Small intestine (tissue), 7 donors: Measurements from ENCODE around the gene FN1. TPM values are rescaled to one million over a fixed set of nuclear protein-coding genes. Genes with fewer than 3 reads are reported as not detected.

ENCODE experiments used
- DNase-seq, 2 donors: peaks; one replicate each; pipeline versions ENCODE4 v3.0.0 to v3.0.0-alpha.2; 2013
- FAIRE-seq: peaks from 2 replicates; lab custom pipeline; 2012; peaks lifted over from hg19 to GRCh38; lab: Jason Lieb, UNC
- H3K27ac ChIP-seq, 3 donors: one replicate each; pipeline ENCODE4 v1.5.1; 2013; ENCODE audit warnings: low read length in 2 of 3, mild to moderate bottlenecking in 2 of 3, control low read depth in 1 of 3, inconsistent platforms in 1 of 3, low read depth in 1 of 3, moderate library complexity in 1 of 3
- H3K27me3 ChIP-seq, 3 donors: one replicate each; pipeline ENCODE4 v1.6.1; 2013; ENCODE audit warnings: low read length in 3 of 3, inconsistent platforms in 1 of 3; ENCODE audit not compliant: control insufficient read depth in 3 of 3, insufficient read depth in 3 of 3
- H3K36me3 ChIP-seq, 3 donors: one replicate each; pipeline ENCODE4 v1.6.1; 2013; ENCODE audit warnings: low read length in 3 of 3, inconsistent platforms in 1 of 3, low read depth in 1 of 3, mild to moderate bottlenecking in 1 of 3, moderate library complexity in 1 of 3; ENCODE audit not compliant: control insufficient read depth in 3 of 3, insufficient read depth in 2 of 3
- H3K4me1 ChIP-seq, 3 donors: one replicate each; pipeline ENCODE4 v1.6.1; 2013; ENCODE audit warnings: low read length in 2 of 3, inconsistent platforms in 1 of 3, low read depth in 1 of 3, mild to moderate bottlenecking in 1 of 3, moderate library complexity in 1 of 3; ENCODE audit not compliant: control insufficient read depth in 3 of 3, insufficient read depth in 2 of 3
- H3K4me3 ChIP-seq, 3 donors: one replicate each; pipeline ENCODE4 v1.5.1; 2013; ENCODE audit warnings: low read length in 3 of 3, control low read depth in 1 of 3, inconsistent platforms in 1 of 3, low read depth in 1 of 3, mild to moderate bottlenecking in 1 of 3, moderate library complexity in 1 of 3
- H3K9me3 ChIP-seq, 2 donors: one replicate each; pipeline ENCODE4 v1.6.1; 2013; ENCODE audit warnings: low read depth in 1 of 2, low read length in 1 of 2; ENCODE audit not compliant: control insufficient read depth in 2 of 2, insufficient read depth in 1 of 2
- WGBS, 3 donors: extraction: QIAGEN DNeasy Blood & Tissue Kit; methylation state at CpG; one replicate each; pipeline ENCODE4 v1.1.7; 2013; 5-methylcytosine and 5-hydroxymethylcytosine counted together
- polyA plus RNA-seq, 4 donors: library from polyadenylated mRNA; stranded (reverse) in 3 of 4; unstranded in 1 of 4; fragments of 200-250 nt in 3 of 4; fragments of 120-200 nt in 1 of 4; gene quantifications; one replicate each; pipeline versions ENCODE4 v1.2.1 to v1.2.3, GENCODE V29; 2013
- donor health status: healthy with polysubstance abuse.
- donor health status: control.
- donor health status: control.
- donor health status: Bipolar disorder and iron deficiency.
- donor health status: healthy.

The FN1 gene
- polyA plus RNA-seq, 4 donors = 4.2 to 302 (median 52.7) TPM

- peaks cover 0 to 16% (median 0%) of the 10 kb centered on the region in 3 donors for H3K27me3 ChIP-seq
- no peak for FAIRE-seq
These were observed 1.7 kb upstream of the FN1 start for GRCh38 chr2:215437614-215438013.

GRCh38 chr2:215436705-215437565, 1.1 kb upstream of the FN1 start:
- peaks cover 0 to 10% (median 0%) of the 10 kb centered on the region in 3 donors for H3K4me1 ChIP-seq
- H3K4me3 ChIP-seq = peak overlapping the region in 1 of 3 donors; percentile 58
- FAIRE-seq (no peak), DNase-seq (peak in 1 of 2 donors; percentile 10)
- H3K36me3 ChIP-seq = no peaks in the 10 kb centered on the region
- peaks cover 0 to 16% (median 0%) of the 10 kb centered on the region in 3 donors for H3K27me3 ChIP-seq
- H3K27ac ChIP-seq = peak overlapping the region in 2 of 3 donors; percentile 81 to 92
- no peaks in the 10 kb centered on the region for H3K9me3 ChIP-seq
- 9 to 15% (median 14%) methylated on average over 22 of the region's 22 CpGs for WGBS, 3 donors

More at GRCh38 chr2:215437614-215438013, 1.7 kb upstream of the FN1 start:
- peaks cover 0 to 11% (median 0%) of the 10 kb centered on the region in 3 donors for H3K4me1 ChIP-seq
- no peaks in the 10 kb centered on the region for H3K9me3 ChIP-seq
- no peak for DNase-seq
- WGBS, 3 donors = 51 to 66% (median 54%) methylated on average over 2 of the region's 2 CpGs
- no peak overlapping the region for H3K27ac ChIP-seq
- H3K4me3 ChIP-seq = no peak overlapping the region
- no peaks in the 10 kb centered on the region for H3K36me3 ChIP-seq

- FAIRE-seq = no peak
- Histone ChIP-seq H3K4me1 (peaks cover 0 to 8% (median 0%) of the 10 kb centered on the region in 3 donors), H3K36me3 (no peaks in the 10 kb centered on the region), H3K9me3 (no peaks in the 10 kb centered on the region), H3K4me3 (peak overlapping the region; percentile 14 to 58 (median 42)), H3K27ac (peak overlapping the region in 2 of 3 donors; percentile 44 to 73), H3K27me3 (peaks cover 0 to 16% (median 0%) of the 10 kb centered on the region in 3 donors)
- DNase-seq = peak in 1 of 2 donors; percentile 64
- 2 to 3% (median 3%) methylated on average over 30 to 31 of the region's 31 CpGs for WGBS, 3 donors
These were observed 493 bp downstream of the FN1 start for GRCh38 chr2:215435280-215435869.

DNA sequence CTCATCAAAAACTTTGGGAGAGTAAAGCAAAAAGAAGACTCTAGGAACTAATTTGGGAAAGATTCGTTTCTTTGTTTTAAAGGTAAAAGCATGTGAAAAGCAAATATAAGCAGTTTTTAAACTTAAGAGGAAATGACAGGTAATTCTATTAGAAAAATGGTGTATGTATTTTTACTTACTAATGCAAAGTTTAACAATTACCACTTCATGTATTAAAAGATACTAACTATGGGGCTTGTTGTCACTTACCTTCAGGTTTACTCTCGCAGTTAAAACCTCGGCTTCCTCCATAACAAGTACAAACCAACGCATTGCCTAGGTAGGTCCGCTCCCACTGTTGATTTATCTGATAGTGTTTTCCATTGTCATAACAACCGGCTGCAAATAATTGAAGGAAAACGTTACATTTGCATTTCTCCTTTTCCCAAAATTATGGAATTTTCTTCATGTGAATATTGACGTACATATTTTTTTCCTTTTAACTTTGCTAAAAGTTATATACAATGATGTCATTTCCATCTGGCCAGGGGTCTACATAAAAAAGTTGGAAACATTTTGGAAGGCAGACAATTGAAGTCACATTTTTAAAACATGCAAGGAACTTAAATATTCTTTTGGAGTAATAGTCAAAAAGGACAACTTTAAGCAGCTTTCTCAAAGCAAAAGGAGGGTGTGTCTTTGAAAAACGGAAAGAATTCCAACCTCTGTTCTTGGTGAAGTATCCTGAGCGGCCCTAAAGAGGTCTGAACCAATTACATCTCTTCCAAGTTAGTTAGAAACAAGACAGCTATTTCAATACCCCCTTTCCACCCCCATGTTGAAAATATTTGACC, 1.2 kb downstream of the FN1 start:
- FAIRE-seq (no peak), DNase-seq (peak in 1 of 2 donors; percentile 8)
- no peaks in the 10 kb centered on the region for H3K36me3 ChIP-seq
- peaks cover 0 to 16% (median 0%) of the 10 kb centered on the region in 3 donors for H3K27me3 ChIP-seq
- WGBS, 3 donors = 45 to 58% (median 52%) methylated on average over 10 of the region's 10 CpGs
- H3K4me1 ChIP-seq = peaks cover 0 to 8% (median 0%) of the 10 kb centered on the region in 3 donors
- peak overlapping the region in 1 of 3 donors; percentile 44 for H3K27ac ChIP-seq
- no peaks in the 10 kb centered on the region for H3K9me3 ChIP-seq
- H3K4me3 ChIP-seq = peak overlapping the region in 1 of 3 donors; percentile 58

DNA sequence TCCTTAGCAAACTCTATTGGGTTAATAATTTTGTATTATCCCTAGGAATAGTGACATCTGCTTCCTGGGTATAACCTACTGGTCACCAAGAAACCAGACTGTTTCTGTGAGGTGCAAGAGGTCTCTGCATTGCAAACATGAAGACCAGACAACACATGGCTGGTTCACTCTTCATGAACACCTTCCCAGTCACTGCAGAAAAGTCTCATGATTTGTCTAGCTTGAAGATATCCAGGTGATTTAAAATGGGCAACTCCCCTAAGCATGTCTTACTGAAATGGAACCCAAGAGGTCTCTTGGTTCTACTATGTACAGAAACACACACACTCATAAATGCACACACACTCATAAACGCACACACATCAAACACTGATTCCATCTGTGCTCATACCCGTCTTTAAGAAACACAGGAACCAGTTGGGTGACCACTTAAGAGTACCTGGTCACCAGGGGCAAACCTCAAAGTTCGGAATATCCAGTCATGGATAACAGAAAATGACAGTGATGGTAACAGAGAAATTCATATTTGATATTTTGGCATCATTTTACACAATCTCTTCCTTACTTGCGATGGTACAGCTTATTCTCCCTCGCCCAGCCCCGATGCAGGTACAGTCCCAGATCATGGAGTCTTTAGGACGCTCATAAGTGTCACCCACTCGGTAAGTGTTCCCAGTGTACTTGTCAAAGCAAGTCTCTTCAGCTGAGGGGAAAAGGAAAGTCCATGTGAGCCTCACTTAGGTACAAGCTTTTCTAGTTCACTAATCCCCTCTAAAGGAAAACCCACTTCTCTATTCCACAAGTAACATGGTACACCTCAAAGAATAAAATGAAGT, 2.9 kb downstream of the FN1 start:
- H3K27me3 ChIP-seq = peaks cover 0 to 16% (median 1%) of the 10 kb centered on the region in 3 donors
- H3K4me1 ChIP-seq = peaks cover 0 to 8% (median 0%) of the 10 kb centered on the region in 3 donors
- WGBS, 3 donors = 80 to 90% (median 82%) methylated on average over 8 of the region's 8 CpGs
- H3K27ac ChIP-seq = peak overlapping the region in 2 of 3 donors; percentile 57 to 63
- peaks cover 0 to 2% (median 0%) of the 10 kb centered on the region in 3 donors for H3K36me3 ChIP-seq
- FAIRE-seq (no peak), DNase-seq (no peak)
- H3K4me3 ChIP-seq = no peak overlapping the region
- H3K9me3 ChIP-seq = no peaks in the 10 kb centered on the region

DNA sequence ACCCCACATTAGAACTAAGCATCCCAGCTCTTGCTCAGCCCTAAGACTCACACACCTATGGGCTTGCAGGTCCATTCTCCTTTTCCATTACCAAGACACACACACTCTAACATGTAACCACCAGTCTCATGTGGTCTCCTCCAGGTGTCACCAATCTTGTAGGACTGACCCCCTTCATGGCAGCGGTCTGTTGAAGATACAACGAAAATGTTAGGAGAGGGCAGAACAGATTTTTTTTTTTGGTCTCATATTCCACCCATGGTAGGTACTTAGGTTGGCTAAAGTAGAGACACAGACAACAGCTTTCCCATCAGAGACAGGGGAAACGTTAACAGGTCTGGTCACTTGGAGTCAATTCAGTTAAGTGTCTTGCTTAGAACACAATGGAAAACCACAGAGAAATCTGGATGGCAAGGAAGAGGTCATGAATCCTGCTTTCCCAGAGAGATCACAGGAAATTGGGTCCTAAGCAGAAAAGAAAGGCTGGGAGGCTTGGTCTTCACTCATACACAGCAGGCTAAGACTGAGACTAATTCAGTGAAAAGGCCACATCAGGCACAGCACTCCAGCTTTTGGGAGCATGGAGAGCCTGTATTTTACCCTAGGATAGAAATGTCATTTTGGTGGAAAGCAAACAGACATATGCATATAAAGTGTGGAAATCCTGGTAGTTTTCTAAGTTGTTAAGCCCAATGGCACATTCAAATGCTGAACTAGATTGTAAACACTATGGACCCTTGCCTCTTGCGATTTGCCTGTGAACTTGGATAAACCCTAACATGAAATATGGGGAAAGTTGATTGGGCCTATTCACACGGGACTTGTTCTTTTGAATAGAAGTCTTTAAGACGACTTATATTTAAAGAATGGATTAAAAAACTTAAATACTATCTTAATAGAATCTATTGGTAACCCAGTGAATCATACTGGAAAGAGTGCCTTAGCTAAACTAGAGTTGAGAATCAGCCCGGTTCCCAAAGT, 3.8 kb downstream of the FN1 start:
- Histone ChIP-seq H3K4me1 (peaks cover 0 to 8% (median 0%) of the 10 kb centered on the region in 3 donors), H3K4me3 (no peak overlapping the region), H3K27ac (peak overlapping the region in 1 of 3 donors; percentile 12), H3K27me3 (peaks cover 0 to 13% (median 2%) of the 10 kb centered on the region in 3 donors), H3K9me3 (no peaks in the 10 kb centered on the region), H3K36me3 (peaks cover 0 to 3% (median 0%) of the 10 kb centered on the region in 3 donors)
- DNase-seq (no peak), FAIRE-seq (no peak)
- WGBS, 3 donors = 82 to 90% (median 84%) methylated on average over 7 of the region's 7 CpGs

DNA sequence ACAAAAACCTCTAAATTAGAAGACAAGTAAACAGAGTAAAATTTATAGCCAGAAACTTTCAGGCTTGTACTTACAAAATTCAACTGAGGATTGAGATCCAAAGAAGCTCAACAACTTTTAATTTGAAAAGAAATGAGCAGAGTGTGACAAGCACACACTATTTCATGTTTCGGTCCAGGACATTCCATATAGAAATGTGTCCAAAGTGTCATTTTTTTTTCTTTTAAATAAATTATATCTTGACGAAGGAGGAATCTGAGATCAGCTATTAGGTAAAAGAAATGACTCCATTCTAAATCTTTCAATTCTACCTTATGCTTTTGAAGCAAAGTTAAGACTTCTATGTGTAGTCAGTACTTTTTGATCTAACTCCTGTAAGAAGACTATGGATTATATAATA, 4.6 kb downstream of the FN1 start:
- 40 to 45% (median 42%) methylated on average over 2 of the region's 2 CpGs for WGBS, 3 donors
- no peak for DNase-seq
- no peak for FAIRE-seq
- Histone ChIP-seq H3K4me3 (no peak overlapping the region), H3K9me3 (no peaks in the 10 kb centered on the region), H3K27me3 (peaks cover 0 to 5% (median 2%) of the 10 kb centered on the region in 3 donors), H3K36me3 (peaks cover 0 to 6% (median 0%) of the 10 kb centered on the region in 3 donors), H3K27ac (no peak overlapping the region), H3K4me1 (peaks cover 0 to 3% (median 0%) of the 10 kb centered on the region in 3 donors)
